Ishikawa (cell line): ENCODE results near the gene CHI3L2.

ENCODE experiments used
- CEBPB ChIP-seq: IDR thresholded peaks from 2 replicates; pipeline ENCODE4 v1.6.1; 2012
- CREB1 ChIP-seq: IDR thresholded peaks from 2 replicates; pipeline ENCODE4 v1.6.1; 2012; ENCODE audit warnings: low read depth
- EGR1 ChIP-seq: IDR thresholded peaks from 2 replicates; pipeline ENCODE4 v1.6.1; 2012
- EP300 ChIP-seq: IDR thresholded peaks from 2 replicates; pipeline ENCODE4 v1.6.1; 2012; ENCODE audit warnings: borderline replicate concordance
- FOXM1 ChIP-seq: IDR thresholded peaks from 2 replicates; pipeline ENCODE4 v1.6.1; 2012; ENCODE audit warnings: low read depth, borderline replicate concordance
- NFIC ChIP-seq: IDR thresholded peaks from 2 replicates; pipeline ENCODE4 v1.6.1; 2012
- RAD21 ChIP-seq: IDR thresholded peaks from 2 replicates; pipeline ENCODE4 v1.6.1; 2012; ENCODE audit warnings: low read depth
- TAF1 ChIP-seq: IDR thresholded peaks from 2 replicates; pipeline ENCODE4 v1.6.1; 2012; ENCODE audit warnings: low read depth, mild to moderate bottlenecking
- TCF12 ChIP-seq: IDR thresholded peaks from 2 replicates; pipeline ENCODE4 v1.6.1; 2012; ENCODE audit warnings: low read depth
- TEAD4 ChIP-seq: IDR thresholded peaks from 2 replicates; pipeline ENCODE4 v1.6.1; 2012
- YY1 ChIP-seq: IDR thresholded peaks from 2 replicates; pipeline ENCODE4 v1.6.1; 2012; ENCODE audit warnings: low read depth
- ZBTB7A ChIP-seq: IDR thresholded peaks from 2 replicates; pipeline ENCODE4 v1.6.1; 2012; ENCODE audit warnings: low read depth
- TF ChIP-seq, protein P1 (sequence below): IDR thresholded peaks from 2 replicates; pipeline ENCODE4 v1.6.1; 2012
- TF ChIP-seq, protein P2 (sequence below): IDR thresholded peaks from 2 replicates; pipeline ENCODE4 v1.6.1; 2012; ENCODE audit warnings: low read depth, mild to moderate bottlenecking
- TF ChIP-seq, protein P3 (sequence below): IDR thresholded peaks from 2 replicates; pipeline ENCODE4 v1.6.1; 2012

CHI3L2 gene

DNA sequence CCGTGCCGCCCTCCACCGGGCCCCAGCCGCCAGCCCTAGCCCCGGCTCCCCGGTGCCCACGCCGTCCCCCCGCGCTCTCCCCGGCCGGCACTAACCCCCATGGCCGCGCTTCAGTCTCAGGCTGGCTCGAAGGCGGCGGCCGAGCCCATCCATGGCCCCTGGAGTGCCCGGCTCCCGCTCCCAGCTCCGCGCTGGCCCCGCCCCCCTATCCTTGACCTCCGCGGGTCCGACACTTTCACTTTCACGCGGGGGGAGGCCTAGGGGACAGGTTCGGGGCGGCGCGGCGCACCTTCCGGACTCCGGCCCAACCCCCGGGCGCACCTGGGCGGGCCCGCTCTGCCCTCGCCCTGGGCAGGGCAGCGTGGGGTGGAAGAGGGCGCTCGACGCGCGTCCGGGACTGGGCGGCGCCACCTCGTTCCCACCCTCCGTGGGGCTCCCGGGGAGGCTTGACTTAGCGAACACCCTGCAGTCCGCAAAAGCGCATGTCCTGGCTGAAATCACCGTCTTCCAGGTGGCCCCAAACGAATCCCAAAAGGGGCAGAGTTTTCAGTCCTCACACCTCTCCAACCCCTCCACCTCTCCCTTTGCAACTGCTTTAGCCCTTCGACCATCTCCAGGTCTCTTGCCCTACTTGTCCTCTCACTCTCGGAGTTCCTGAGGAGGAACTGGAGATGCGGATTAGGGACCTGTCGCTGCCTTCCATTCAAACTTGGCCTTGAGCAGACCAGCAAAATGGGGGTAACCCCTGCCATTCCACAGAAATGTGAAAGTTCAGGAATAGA is 23.1 kb upstream of the CHI3L2 start:
- TF ChIP-seq FOXM1 (no peak), EGR1 (no peak), TAF1 (no peak), YY1 (no peak), TEAD4 (no peak), RAD21 (no peak), CREB1 (no peak), TCF12 (no peak), CEBPB (no peak), EP300 (no peak), NFIC (no peak), ZBTB7A (no peak)
- TF ChIP-seq, protein P1, sequence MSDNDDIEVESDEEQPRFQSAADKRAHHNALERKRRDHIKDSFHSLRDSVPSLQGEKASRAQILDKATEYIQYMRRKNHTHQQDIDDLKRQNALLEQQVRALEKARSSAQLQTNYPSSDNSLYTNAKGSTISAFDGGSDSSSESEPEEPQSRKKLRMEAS, result no peak
- TF ChIP-seq, protein P2, sequence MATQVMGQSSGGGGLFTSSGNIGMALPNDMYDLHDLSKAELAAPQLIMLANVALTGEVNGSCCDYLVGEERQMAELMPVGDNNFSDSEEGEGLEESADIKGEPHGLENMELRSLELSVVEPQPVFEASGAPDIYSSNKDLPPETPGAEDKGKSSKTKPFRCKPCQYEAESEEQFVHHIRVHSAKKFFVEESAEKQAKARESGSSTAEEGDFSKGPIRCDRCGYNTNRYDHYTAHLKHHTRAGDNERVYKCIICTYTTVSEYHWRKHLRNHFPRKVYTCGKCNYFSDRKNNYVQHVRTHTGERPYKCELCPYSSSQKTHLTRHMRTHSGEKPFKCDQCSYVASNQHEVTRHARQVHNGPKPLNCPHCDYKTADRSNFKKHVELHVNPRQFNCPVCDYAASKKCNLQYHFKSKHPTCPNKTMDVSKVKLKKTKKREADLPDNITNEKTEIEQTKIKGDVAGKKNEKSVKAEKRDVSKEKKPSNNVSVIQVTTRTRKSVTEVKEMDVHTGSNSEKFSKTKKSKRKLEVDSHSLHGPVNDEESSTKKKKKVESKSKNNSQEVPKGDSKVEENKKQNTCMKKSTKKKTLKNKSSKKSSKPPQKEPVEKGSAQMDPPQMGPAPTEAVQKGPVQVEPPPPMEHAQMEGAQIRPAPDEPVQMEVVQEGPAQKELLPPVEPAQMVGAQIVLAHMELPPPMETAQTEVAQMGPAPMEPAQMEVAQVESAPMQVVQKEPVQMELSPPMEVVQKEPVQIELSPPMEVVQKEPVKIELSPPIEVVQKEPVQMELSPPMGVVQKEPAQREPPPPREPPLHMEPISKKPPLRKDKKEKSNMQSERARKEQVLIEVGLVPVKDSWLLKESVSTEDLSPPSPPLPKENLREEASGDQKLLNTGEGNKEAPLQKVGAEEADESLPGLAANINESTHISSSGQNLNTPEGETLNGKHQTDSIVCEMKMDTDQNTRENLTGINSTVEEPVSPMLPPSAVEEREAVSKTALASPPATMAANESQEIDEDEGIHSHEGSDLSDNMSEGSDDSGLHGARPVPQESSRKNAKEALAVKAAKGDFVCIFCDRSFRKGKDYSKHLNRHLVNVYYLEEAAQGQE, result no peak
- TF ChIP-seq, protein P3, sequence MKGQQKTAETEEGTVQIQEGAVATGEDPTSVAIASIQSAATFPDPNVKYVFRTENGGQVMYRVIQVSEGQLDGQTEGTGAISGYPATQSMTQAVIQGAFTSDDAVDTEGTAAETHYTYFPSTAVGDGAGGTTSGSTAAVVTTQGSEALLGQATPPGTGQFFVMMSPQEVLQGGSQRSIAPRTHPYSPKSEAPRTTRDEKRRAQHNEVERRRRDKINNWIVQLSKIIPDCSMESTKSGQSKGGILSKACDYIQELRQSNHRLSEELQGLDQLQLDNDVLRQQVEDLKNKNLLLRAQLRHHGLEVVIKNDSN, result no peak

DNA sequence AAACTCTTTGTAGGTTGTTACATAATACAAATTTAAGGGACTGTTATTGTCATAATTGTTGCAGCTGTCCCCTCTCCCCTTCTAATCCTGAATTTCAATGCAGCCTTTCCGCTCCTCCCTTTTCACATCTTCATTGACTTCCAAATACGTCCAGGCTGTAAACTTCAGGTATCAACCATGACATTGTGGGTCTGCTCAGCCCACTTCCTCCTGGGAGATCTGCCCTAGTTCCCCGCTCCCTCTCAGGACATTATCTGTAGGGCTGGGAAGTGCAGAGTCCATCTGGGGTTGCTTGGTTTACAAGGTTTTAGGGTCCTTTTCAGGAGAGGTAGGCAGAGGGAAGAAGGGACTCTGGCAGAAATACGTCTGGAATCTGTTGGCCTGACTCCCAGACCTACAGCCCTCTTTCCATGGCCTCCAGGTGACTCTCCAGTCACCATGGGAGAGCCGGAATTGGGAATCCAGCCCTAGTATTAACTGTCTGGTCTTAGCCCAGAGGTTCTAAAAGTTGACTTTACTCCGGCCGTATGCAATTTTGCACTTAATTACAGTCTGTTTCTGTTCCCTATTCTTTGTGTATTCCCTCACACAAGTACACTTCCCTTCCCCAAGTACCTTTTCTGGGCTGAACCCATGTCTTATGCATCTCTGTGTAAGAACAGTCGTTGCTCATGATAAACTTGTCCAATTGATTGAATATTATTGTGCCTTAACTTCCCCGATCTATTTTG is 22.4 kb upstream of the CHI3L2 start:
- no peak for TF ChIP-seq CEBPB
- TF ChIP-seq CREB1, result no peak
- no peak for TF ChIP-seq EGR1
- no peak for TF ChIP-seq TEAD4
- TF ChIP-seq RAD21, result no peak
- no peak for TF ChIP-seq YY1
- TF ChIP-seq, protein P3, result no peak
- TF ChIP-seq, protein P2, result no peak
- TF ChIP-seq TCF12, result no peak
- no peak for TF ChIP-seq TAF1
- TF ChIP-seq EP300, result no peak
- no peak for TF ChIP-seq NFIC
- TF ChIP-seq, protein P1, result no peak
- TF ChIP-seq FOXM1, result no peak

DNA sequence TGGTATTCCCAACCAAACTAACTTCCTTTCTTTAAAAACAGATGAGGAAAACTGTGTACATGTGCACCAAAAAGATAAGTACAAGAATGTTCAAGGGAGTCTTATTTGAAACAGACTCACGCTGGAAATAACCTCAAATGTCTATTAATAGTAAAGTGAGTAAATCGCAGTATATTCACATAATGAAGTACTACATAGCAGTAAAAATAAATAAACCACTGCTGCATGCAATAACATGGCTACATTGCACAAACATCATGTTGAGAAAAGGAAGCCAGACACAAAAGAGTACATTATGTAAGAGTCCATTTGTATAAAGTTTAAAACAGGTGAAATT is 21.8 kb upstream of the CHI3L2 start:
- no peak for TF ChIP-seq CREB1
- no peak for TF ChIP-seq RAD21
- TF ChIP-seq TAF1, result no peak
- TF ChIP-seq TCF12, result no peak
- TF ChIP-seq EGR1, result no peak
- TF ChIP-seq, protein P3, result no peak
- no peak for TF ChIP-seq ZBTB7A
- no peak for TF ChIP-seq CEBPB
- no peak for TF ChIP-seq NFIC

DNA sequence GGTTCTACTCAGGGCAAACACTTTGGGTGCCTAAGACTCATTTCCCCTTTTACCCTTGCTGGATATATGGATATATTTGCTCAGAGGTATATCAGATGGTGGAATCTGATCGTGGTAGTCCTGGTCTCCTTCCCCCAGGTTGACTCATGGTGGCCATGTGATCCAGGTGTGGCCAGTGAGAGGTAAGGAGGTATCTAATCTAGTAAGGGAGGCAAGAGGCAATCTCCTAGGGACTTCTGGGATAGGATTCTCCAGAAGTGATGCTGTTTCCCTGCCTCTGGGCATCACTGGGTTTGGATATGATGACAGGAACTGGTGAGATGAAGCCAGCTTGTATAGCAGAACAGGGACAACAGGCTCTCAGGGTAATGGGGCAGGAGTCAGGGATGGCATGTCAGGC is 18.6 kb upstream of the CHI3L2 start:
- TF ChIP-seq EP300 (no peak), TAF1 (no peak), TCF12 (no peak), NFIC (no peak), CEBPB (no peak), YY1 (no peak), CREB1 (no peak), ZBTB7A (no peak), EGR1 (no peak), FOXM1 (no peak), TEAD4 (no peak), RAD21 (no peak)
- TF ChIP-seq, protein P2, result no peak
- TF ChIP-seq, protein P1, result no peak
- TF ChIP-seq, protein P3, result no peak
